ENCODE data around the gene AIG1. TPM values are rescaled to one million over a fixed set of nuclear protein-coding genes. Genes with fewer than 3 reads are reported as not detected.

Gene AIG1
- total RNA-seq, 1 donor from 2014 or later = 14.3 TPM

DNA sequence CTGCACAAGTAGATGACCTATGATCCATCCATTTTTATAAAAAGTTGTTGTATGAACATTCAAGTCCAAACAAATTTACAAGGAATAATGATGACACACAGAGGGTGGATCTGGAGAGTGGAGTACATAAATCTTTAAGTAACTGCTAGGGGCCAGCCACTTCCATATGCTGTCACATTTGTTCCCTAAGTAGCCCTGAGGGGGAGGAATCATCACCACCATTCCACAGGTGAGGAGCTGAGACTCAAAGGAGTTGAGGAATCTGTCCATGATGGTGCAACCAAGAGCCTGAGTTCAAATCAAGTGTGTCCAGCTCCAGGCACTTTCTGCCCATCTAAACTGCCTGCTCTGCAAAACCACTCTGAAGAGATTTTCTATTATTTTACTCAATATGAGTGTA is 132.1 kb downstream of the AIG1 start:
- H3K27ac Mint-ChIP-seq (ENCODE audit: unreplicated experiment) = no peak overlapping the region
- no peaks in the 10 kb centered on the region for H3K9me3 Mint-ChIP-seq (ENCODE audit: unreplicated experiment)
- DNase-seq = no peak
- no peak overlapping the region for H3K4me3 Mint-ChIP-seq (ENCODE audit: unreplicated experiment)
- TF ChIP-seq, protein P1, sequence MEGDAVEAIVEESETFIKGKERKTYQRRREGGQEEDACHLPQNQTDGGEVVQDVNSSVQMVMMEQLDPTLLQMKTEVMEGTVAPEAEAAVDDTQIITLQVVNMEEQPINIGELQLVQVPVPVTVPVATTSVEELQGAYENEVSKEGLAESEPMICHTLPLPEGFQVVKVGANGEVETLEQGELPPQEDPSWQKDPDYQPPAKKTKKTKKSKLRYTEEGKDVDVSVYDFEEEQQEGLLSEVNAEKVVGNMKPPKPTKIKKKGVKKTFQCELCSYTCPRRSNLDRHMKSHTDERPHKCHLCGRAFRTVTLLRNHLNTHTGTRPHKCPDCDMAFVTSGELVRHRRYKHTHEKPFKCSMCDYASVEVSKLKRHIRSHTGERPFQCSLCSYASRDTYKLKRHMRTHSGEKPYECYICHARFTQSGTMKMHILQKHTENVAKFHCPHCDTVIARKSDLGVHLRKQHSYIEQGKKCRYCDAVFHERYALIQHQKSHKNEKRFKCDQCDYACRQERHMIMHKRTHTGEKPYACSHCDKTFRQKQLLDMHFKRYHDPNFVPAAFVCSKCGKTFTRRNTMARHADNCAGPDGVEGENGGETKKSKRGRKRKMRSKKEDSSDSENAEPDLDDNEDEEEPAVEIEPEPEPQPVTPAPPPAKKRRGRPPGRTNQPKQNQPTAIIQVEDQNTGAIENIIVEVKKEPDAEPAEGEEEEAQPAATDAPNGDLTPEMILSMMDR (IDR thresholded peaks at IDR 0.05; ENCODE audit: partially characterized antibody, unreplicated experiment) = no peak
- peaks cover 5% of the 10 kb centered on the region for H3K4me1 Mint-ChIP-seq (ENCODE audit: low read depth, unreplicated experiment)
- H3K36me3 Mint-ChIP-seq (ENCODE audit: unreplicated experiment) = no peaks in the 10 kb centered on the region
- H3K27me3 Mint-ChIP-seq (ENCODE audit: unreplicated experiment) = no peaks in the 10 kb centered on the region

DNA sequence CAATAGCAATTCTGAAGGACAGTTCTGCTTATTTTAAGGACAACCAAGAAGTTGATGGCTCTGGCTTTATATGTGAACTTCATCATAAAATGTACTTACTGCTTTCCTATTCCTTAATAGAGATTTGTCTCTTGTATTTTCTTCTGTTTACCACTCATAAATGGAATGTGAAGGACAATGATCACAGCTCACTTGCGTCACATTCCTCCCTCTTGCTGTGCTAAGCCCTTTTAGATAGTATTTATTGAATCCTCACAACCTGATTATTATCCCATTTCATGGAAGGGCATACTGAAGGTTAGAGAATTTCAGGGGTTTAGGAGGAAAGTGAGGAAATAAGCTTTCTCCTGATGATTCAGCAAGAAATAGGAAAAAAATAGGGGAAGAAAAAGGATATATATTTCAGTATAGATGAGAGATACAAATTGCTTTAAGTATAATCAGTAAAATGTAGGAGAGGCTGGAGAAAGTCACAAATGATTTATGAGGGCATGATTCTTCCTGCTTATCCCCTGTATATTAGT is 132.9 kb downstream of the AIG1 start:
- no peaks in the 10 kb centered on the region for H3K9me3 Mint-ChIP-seq (ENCODE audit: unreplicated experiment)
- no peak for DNase-seq
- no peaks in the 10 kb centered on the region for H3K27me3 Mint-ChIP-seq (ENCODE audit: unreplicated experiment)
- TF ChIP-seq, protein P1 (IDR thresholded peaks at IDR 0.05; ENCODE audit: partially characterized antibody, unreplicated experiment) = no peak
- H3K4me3 Mint-ChIP-seq (ENCODE audit: unreplicated experiment) = no peak overlapping the region
- H3K27ac Mint-ChIP-seq (ENCODE audit: unreplicated experiment) = no peak overlapping the region
- H3K36me3 Mint-ChIP-seq (ENCODE audit: unreplicated experiment) = no peaks in the 10 kb centered on the region
- H3K4me1 Mint-ChIP-seq (ENCODE audit: low read depth, unreplicated experiment) = peaks cover 7% of the 10 kb centered on the region

DNA sequence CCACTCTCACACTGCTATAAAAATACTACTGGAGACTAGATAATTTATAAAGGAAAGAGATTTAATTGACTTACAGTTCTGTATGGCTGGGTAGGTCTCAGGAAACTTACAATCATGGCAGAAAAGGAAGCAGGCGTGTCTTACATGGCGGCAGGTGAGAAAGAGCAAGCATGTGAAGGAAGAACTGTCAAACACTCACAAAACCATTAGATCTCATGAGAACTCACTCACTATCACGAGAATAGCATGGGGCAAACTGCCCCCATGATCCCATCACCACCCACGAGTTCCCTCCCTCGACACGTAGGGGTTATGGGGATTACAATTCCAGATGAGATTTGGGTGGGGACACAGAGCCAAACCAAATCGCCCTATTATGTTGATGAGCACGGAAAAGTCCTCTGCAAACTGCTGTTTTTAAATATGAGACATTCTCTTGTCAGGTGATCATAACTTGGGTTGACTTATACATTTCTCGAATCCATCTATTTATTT is 133.5 kb downstream of the AIG1 start:
- no peaks in the 10 kb centered on the region for H3K9me3 Mint-ChIP-seq (ENCODE audit: unreplicated experiment)
- no peaks in the 10 kb centered on the region for H3K36me3 Mint-ChIP-seq (ENCODE audit: unreplicated experiment)
- TF ChIP-seq, protein P1 (IDR thresholded peaks at IDR 0.05; ENCODE audit: partially characterized antibody, unreplicated experiment) = no peak
- H3K27ac Mint-ChIP-seq (ENCODE audit: unreplicated experiment) = no peak overlapping the region
- DNase-seq = no peak
- no peaks in the 10 kb centered on the region for H3K27me3 Mint-ChIP-seq (ENCODE audit: unreplicated experiment)
- H3K4me3 Mint-ChIP-seq (ENCODE audit: unreplicated experiment) = no peak overlapping the region
- H3K4me1 Mint-ChIP-seq (ENCODE audit: low read depth, unreplicated experiment) = peaks cover 8% of the 10 kb centered on the region

DNA sequence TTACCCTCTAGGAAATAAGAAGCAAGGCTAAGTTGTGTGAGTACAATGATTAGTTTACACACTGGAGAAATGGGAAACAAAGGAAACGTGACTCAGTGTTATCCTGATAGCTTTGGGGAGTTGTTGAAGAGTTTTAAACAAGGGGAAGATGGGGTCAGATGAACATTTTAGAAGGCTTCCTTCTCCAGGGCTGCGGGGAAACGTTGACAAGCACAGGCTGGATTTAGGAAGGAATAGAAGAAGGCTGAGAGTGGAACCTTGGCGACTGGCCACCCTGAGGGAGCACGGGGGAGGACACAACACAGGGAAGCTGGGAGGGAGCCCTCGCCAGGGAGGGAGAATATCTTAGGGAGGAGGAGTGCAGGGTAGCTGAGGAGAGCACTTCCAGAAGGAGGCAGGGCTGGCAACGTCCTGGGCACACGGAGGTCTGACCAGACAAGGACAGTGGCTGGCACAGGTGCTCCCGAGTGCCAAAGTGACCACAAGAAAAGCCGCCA is 134.7 kb downstream of the AIG1 start:
- no peak for DNase-seq
- Mint-ChIP-seq H3K4me1 (ENCODE audit: low read depth, unreplicated experiment) (peaks cover 8% of the 10 kb centered on the region), H3K27ac (ENCODE audit: unreplicated experiment) (no peak overlapping the region), H3K4me3 (ENCODE audit: unreplicated experiment) (no peak overlapping the region), H3K9me3 (ENCODE audit: unreplicated experiment) (no peaks in the 10 kb centered on the region), H3K27me3 (ENCODE audit: unreplicated experiment) (no peaks in the 10 kb centered on the region), H3K36me3 (ENCODE audit: unreplicated experiment) (no peaks in the 10 kb centered on the region)
- TF ChIP-seq, protein P1 (IDR thresholded peaks at IDR 0.05; ENCODE audit: partially characterized antibody, unreplicated experiment) = no peak

DNA sequence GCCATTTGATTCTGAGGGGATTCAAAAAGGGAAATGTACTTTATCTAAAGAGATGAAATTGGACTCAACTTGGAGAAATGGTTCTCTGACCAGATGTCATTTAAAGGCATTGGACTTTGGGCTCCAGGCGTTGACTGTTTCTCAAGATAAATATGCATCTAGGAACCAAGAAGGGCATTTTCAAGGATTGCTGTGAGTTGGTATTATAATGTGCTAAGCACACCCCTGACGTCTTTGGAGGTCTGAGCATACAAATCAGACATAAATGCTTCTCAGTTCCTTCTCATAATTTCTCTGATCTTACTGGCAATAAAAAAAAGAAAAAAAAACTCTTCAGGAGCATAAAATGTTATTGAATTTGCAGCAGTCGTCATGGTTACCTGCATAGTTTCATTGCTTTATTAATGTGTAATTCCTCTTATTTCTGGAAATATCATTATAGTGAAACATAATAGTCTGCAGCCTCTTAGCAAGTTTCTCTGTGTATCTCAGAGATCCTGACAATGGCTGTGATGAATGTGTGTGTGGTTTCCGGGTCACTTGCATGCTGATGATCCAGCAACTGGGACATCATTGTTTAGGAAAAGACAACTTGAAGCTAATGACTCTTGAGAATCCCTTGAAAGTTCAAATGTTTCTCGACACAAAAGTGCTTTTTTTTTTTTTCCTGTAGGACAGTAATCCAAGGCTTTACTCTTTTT is 136.0 kb downstream of the AIG1 start:
- no peaks in the 10 kb centered on the region for H3K9me3 Mint-ChIP-seq (ENCODE audit: unreplicated experiment)
- no peak for DNase-seq
- H3K4me3 Mint-ChIP-seq (ENCODE audit: unreplicated experiment) = no peak overlapping the region
- H3K36me3 Mint-ChIP-seq (ENCODE audit: unreplicated experiment) = no peaks in the 10 kb centered on the region
- H3K27me3 Mint-ChIP-seq (ENCODE audit: unreplicated experiment) = no peaks in the 10 kb centered on the region
- no peak overlapping the region for H3K27ac Mint-ChIP-seq (ENCODE audit: unreplicated experiment)
- TF ChIP-seq, protein P1 (IDR thresholded peaks at IDR 0.05; ENCODE audit: partially characterized antibody, unreplicated experiment) = no peak
- H3K4me1 Mint-ChIP-seq (ENCODE audit: low read depth, unreplicated experiment) = peaks cover 8% of the 10 kb centered on the region
